T-helper 1 cell treated with Interleukin-12 subunit alpha and Interleukin-12 subunit beta and Interleukin-4 antibody, amounts not matched to agents 30 ng/mL and 1 ng/mL, for 36 hours (primary cell): Measurements from ENCODE around the gene ANAPC5. TPM values are rescaled to one million over a fixed set of nuclear protein-coding genes. Genes with fewer than 3 reads are reported as not detected.
"Not testable (repeated sequence)": the region's sequence is repeated elsewhere in the genome, so short reads cannot be mapped to it uniquely, and the experiment has no call there.

ENCODE experiments used
- intact Hi-C: fragments of 100-400 bp; cut with micrococcal nuclease; formaldehyde crosslinking; loops from one replicate; pipeline ENCODE4 v1.15.1; 2024
- total RNA-seq: library from RNA; stranded (reverse); gene quantifications from 2 replicates; pipeline ENCODE4 v1.2.3, GENCODE V29; 2022

Gene ANAPC5
- total RNA-seq, 1 donor from 2014 or later: 124 TPM

DNA sequence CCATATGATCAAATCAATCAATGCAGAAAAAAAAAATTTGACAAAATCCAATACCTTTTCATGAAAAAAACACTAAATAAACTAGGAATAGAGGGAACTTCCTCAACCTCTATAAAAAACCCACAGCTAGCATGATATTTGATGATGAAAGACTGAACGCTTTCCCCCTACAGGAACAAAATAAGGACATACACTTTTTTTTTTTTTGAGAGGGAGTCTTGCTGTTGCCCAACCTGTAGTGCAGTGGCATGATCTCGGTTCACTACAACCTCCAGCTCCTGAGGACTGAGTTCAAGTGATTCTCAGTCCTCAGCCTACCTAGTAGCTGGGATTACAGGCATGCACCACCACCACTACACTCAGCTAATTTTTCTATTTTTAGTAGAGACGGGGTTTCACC, 37.8 kb downstream of the ANAPC5 start:
- intact Hi-C loops: no loop called here

DNA sequence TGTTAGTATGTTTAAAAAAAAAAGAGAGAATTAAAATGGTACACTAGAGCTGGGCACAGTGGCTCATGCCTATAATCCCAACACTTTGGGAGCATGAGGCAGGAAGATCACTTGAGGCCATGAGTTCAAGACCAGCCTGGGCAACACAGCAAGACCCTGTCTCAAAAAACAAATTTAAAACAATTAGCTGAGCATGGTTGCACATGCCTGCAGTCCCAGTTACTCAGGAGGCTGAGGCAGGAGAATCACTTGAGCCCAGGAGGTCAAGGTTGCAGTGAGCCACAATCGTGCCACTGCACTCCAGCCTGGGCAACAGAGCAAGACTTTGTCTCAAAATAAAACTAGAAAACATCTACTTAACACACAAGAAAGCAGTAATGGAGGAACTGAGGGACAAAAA, 42.0 kb downstream of the ANAPC5 start:
- intact Hi-C loops: not testable (repeated sequence)

DNA sequence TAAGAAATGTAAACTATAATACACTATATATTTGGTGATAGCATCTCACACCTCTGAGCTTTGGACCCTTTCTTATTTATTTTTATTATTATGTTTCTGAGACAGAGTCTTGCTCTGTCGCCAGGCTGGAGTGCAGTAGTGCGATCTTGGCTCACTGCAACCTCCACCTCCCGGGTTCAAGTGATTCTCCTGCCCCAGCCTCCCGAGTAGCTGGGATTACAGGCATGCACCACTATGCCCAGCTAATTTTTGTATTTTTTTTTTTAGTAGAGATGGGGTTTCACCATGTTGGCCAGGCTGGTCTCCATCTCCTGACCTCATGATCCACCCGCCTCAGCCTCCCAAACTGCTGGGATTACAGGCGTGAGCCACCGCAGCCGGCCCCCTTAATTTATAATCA, 44.8 kb downstream of the ANAPC5 start:
- intact Hi-C loops: not testable (repeated sequence)

DNA sequence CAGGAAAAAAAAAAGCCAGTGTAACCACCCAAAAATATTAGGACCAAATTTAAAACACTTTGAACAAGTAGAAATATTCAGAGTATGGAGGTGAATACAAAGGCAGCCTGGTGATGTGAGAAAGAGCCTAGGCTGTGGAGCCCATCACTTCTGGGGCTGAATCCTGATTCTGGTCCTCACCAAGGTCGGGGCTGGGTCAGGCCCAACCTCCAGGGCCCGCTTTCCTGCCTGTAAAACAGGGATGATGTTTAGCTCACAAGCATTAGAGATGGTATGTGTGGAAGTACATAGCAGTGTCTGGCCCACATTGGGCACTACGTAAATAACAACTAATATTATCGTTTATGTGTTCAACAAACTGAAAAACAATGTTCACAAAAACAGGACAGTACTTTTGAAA, 47.9 kb downstream of the ANAPC5 start:
- intact Hi-C loops: no loop called here

DNA sequence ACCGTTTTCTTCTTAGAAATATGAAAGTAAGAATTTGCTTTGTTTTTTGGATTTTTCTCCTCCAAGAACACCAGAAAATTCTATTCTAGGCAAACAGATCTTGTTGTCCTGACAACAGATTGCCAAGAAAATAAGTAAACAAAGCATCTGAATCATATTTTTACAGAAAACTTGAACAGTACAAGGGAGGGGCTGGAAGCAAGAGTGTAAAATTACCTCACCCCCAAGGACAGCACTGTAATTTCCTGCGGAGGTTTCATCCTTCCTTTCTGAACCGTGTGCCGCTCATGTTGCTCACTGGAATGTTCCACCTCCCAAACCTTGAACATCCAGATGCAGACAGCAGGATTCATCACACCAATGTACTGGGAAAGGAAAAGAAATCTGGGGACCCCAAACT, 50.3 kb downstream of the ANAPC5 start:
- intact Hi-C loops: no loop called here

DNA sequence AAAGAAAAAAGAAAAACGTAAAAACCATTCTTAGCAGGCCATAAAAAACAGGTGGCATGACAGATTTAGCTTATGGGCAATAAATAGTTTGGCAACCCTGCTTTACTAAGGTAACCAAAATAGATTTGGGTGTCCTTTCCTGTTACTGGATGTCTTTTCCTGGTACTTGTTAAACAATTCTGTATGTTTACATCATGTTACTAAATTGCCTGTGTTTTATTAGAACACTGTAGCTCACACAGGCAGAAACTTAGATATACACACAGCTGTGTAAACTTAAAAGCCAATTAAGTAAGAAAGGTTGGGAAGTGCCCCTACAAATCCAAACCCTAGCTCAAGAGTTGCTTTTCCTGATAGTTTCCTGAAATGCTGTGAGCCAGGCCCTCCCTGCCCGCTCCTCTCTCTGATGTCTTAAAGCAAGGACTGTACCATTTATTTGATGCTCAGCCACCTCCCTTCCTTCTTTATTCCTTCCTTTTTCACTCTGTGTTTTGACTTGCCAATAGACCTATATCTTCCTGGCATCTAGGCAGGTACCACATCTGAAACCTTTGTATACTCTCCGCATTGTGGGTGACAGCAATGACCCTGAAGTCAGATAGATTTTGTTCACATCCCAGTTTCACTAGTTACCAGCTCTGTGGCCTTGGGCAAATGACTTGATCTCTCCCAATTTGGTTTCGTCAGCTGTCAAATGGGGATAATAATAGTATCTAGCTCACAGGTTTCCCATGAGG, 52.0 kb downstream of the ANAPC5 start:
- intact Hi-C loops: no loop called here

DNA sequence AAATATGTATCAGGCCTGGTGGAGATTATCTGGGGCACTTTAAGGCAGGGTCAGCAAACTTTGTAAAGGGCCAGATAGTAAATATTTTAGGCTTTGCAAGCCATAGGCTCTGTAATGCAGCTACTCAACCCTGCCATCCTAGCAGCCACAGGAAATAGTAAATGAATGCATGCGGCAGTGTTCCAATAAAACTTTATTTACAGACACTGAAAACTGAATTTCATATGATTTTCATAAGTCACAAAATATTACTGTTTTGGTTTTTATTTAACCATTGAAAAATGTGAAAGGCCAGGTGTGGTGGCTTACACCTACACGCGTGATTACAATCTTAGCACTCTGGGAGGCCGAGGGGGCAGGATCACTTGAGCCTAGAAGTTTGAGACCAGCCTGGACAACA, 52.5 kb downstream of the ANAPC5 start:
- intact Hi-C loops: loop anchor here (5.0 kb wide), 3 partner anchors 87 to 397 kb away; partner anchors contain the start of genes ORAI1, P2RX4 and SPPL3

DNA sequence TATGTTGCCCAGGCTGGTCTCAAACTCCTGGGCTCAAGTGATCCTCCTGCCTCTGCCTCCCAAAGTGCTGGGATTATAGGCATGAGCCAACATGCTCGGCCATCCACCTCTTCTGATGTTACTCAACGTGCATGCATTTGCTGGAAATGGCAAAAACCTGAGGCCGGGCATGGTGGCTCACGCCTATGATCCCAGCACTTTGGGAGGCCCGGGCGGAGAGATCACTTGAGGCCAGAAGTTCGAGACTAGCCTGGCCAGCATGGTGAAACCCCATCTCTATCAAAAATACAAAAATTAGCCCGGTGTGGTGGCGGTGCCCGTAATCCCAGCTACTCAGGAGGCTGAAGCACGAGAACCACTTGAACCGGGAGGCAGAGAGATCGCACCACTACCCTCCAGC, 53.8 kb downstream of the ANAPC5 start:
- intact Hi-C loops: loop anchor here (5.0 kb wide), 3 partner anchors 86 to 396 kb away; partner anchors contain the start of genes ORAI1, P2RX4 and SPPL3

DNA sequence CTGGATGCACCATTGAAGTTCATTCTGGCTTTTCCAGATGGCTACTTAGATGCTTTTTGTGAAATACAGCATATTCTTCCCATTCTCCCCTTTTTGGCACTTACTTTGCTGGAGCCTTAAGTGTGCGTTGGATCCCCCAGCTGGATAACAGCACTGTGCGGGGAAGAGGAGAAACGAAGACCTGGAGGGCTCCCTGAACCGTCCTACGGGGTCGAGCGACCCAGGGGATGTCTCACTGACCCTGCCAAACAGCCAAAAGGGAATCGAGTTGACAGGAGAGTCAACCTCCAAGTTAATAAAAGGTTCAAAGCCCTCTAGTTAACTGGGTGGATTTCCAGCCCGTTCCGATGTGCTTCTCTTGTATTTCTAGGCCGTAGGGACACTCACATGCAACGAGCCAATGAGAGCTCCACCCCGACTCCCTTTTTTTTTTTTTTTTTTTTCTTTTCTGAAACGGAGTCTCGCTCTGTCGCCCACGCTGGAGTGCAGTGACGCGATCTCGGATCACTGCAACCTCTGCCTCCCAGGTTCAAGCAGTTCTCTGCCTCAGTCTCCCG, 54.7 kb downstream of the ANAPC5 start:
- intact Hi-C loops: loop anchor here (1.0 to 5.0 kb wide), 12 partner anchors 85 to 1229 kb away; partner anchors contain the start of genes ACADS, C12orf43, COQ5 and KNTC1

DNA sequence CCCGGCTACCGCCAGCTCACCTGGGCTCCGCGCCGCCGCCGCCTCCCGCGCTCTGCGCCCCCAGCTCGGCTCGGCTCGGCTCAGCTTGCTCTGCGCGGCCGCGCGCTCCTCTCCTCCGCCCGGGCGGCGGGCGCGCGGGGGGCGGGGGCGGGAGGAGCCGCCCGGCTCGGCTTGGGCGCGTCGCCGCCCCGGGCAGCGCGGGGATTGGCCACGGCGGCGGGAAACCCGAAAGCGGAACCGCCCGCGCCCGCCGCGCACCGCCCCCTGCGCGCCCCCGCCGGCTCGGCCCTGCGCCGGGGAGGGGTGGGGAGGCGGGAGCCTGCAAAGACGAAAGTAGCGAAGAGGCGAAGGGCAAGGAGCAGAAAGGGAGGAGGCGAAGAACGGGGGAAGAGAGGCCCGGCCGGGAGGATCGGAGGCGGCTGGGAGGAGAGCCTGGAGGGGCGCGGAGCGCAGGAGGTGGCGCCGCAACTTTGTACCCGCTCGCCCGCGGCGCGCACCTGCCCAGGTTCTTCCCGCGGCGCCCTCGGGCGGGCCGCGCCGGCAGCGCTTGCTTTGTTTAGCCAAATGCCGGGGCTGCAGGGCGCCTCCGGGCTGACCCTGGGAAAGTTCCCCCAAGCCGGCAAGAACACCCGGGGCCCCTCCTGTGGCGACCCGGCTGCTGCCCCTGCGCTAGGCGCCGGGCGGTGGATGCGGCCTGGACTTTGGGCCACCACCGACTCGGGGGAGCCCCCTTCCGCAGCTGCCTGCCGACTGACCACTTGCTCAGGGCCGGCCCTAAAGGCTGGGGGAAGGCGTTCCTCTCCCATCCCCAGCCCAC, 55.4 kb downstream of the ANAPC5 start, which contains the start of gene CAMKK2:
Gene CAMKK2 (minus strand): TSS at position 92 of the 817 bp plus-strand sequence. CDS start 22,183 bp downstream, outside the sequence.
- intact Hi-C loops: loop anchor here (1.0 to 5.0 kb wide), 15 partner anchors 55 to 1230 kb away; partner anchors contain the start of genes ACADS, ANAPC5, C12orf43 and COQ5

DNA sequence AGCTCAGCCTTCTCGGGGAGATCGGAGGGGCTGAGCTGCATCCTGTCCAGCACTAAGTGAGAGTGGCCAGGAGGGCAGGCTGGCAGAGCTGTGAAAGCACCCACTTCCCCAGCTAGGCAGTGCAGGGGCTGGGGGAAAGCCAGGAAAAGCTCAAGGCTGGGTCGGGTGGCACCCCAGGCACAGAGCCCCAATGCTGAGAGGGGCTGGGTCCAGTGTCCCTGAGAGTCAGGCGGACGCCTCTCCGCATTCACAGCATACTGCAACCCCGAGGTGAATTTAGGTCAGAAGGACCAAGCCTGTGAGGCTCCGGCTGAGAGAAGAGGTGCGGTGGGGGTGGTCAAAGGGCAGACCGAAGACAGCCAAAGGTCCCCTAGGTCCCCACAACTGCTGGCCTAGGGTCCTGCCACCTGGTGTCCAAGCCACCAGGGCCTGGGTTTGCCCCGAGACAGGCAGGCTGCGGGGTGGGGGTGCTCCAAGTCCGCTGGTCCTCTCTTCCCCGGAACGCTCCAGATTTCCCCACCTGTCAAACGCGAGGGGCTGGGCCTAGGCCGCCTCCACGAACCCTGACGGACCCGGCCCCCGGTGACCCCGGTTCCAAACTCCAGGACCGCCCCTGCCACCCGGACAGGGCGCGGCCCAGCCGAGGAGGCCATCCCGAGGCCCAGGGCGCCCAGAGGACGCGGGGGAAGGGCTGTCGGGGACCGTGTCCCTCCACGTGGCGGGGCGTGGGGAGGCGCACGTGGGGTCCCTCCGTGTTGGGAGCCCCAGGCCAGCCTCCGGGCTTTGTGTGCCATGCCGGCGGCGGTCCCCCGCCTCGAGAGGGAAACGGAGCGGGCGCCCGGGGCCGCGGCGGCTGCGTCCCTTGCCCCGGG, 56.2 kb downstream of the ANAPC5 start:
- intact Hi-C loops: loop anchor here (1.0 to 5.0 kb wide), 14 partner anchors 56 to 1231 kb away; partner anchors contain the start of genes ACADS, ANAPC5, C12orf43 and COQ5

DNA sequence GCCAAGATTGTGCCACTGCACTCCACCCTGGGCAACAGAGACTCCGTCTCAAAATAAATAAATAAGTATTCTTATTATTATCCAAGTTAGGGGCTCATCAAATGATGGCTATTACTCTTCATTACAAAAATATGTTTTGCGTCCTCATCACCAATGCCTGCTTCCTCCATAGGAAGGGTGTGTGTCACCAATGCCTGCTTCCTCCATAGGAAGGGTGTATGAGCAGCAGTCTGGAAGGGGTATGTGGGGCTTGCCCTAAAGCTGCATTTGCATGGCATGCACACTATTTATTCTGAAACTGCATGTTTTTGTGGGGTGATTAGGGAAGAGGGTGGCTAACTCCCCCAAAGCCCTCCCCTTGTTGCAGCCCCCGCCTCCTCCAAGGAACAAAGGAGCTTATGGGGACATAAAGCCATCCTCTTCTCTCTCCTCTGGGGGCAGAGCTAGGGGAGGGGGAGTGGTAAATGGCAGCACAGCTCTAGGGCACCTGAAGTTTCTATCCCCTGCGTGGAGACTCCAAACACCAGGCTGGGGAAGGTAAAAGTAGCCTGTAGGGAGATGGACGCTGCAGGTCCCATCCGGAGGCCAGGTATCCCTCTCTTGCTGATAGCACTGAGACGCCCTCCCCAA, 57.0 kb downstream of the ANAPC5 start:
- intact Hi-C loops: loop anchor here (5.0 kb wide), 3 partner anchors 83 to 393 kb away; partner anchors contain the start of genes ORAI1, P2RX4 and SPPL3

DNA sequence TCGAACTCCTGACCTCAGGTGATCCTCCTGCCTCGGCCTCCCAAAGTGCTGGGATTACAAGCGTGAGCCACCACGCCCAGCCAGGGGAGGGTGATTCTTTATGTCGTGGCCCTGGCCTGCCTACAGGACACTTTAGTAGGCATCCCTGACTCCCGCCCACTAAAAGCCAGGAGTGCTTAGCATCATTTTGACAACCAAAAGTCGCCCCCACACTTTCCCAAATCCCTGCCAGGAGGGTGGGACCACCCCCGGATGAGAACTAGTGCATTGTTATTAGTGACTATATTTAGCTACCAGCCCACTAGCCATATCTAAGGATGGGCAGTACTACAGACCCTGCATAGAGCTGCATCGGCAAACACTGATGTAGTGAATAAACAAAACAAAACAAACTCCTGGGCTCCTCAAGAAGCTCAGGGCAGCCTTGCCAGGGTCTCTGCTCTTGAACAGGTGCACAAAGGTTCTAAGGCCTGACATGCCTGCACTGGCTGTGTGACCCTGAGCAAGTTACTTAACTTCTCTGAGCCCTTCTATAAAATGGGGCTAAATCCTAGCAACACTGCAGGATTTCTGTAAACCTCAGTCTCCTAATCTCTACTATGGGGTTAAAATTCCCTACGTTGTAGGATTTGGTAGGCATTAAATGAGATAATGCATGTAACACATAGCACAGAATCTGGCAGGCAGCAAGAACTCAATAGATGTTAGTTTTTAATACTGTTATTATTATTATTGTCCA, 57.9 kb downstream of the ANAPC5 start:
- intact Hi-C loops: no loop called here

DNA sequence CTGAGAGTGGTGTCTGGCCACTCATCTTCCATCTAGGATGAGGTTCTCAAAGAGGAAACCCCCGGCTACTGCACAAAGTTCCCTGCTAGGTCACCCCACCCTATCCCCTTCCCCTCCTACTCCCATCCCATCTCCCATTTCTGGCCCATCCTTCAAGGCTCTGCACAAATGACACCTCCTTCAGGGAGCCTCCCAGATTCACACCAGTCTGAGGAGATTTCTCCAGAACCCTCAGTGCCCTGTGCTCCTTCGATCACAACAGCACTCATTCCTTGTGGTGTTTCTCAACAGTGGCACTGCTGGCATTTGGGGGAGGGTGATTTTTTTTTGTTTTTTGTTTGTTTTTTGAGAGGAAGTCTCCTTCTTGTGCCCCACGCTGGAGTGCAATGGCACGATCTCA, 58.6 kb downstream of the ANAPC5 start:
- intact Hi-C loops: no loop called here

DNA sequence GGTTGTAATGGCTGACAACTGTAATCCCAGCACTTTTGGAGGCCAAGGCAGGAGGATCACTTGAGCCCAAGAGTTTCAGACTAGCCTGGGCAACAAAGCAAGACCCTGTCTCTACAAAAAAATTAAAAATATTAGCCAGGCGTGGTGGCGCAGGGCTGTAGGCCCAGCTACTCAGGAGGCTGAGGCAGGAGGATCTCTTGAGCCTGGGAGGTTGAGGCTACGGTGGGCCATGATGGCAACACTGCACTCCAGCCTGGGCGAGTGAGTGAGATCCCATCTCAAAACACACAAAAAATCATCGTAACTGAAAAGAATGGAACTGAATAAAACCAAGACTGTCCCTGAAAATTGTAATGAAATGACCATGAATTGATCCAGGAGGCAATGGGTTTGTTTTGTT, 61.8 kb downstream of the ANAPC5 start:
- intact Hi-C loops: no loop called here

DNA sequence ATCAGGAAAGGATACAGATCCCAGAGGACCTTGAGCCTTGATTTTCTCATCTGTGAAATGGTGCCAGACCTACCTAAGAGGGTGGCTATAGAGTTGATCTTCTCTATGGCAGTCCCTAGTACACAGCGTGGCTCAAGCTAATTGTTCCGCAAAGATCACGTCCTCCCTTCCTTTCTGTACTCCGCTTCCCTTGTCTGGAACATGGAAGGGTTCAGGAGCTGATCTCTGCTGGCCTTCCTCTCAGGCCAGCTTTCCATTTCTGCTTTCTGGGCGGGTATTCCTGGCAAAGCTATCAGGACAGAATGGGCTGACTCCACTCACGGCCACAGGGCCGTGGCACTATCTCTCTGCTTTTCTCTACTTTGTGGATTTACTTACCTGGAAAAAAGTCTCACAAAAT, 62.2 kb downstream of the ANAPC5 start:
- intact Hi-C loops: no loop called here

DNA sequence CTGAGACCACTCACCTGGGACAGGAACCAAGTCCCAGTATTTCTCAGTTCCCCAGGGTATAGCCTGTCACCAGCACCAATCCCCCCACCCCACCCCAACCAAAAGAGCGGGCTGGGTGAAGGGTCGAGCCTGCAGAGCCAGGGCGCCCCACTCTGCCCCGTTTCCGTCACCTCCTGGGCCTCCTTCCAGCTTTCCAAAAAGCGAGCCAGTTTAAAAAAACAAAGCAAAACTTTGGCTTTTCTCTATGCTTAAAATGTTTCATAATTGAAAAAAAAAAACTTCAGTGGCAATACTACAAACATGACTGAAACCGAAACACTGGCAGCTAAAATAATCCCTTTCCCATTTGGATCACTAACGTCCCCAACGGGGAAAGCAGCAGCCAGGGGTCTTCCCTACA, 63.2 kb downstream of the ANAPC5 start:
- intact Hi-C loops: no loop called here

DNA sequence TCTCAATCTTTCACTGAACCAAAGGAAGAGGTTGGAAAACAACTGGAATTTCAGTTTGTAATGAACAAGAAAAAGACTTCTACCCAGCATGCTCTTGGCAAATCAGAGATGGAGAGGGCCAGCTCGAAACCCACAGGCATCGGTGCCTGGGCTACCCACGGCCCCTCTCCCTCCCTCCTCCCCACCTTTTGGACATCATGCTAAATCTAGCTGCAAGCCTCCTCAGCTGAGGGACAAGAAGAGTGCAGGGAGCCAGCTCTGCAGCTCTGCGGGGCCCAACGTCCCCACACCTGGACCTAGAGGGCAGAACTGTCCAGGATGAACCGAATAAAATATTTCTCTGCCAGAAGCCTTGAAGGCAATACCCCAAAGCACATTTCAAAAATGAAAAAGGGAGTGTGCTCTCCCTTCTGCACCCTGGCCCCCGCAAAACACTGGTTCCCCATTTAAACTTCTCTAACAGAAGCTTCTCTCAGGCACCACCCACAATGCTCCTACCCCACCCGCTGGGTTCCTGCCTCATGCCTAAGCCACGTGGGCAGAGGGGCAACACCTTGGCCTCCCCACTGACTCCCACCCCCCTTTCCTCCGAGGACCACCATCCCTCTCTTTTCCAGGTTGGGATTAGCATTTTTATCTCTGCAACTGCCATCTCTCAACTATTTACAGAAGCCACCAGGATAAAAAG, 63.9 kb downstream of the ANAPC5 start:
- intact Hi-C loops: no loop called here
